Neuron (in vitro differentiated cells): ENCODE data around the gene NUDT6.
"Not testable (repeated sequence)": the region's sequence is repeated elsewhere in the genome, so short reads cannot be mapped to it uniquely, and the experiment has no call there.

Experiments
- H2AFZ ChIP-seq: one replicate; pipeline ENCODE4 v1.6.1; 2013; ENCODE audit warnings: low read depth, mild to moderate bottlenecking, inconsistent platforms, low read length, moderate library complexity
- H3K27me3 ChIP-seq: one replicate; pipeline ENCODE4 v1.6.1; 2013; ENCODE audit warnings: low read length; ENCODE audit not compliant: insufficient read depth
- H3K36me3 ChIP-seq: one replicate; pipeline ENCODE4 v1.6.1; 2013; ENCODE audit warnings: low read length; ENCODE audit not compliant: insufficient read depth
- H3K4me1 ChIP-seq: one replicate; pipeline ENCODE4 v1.6.1; 2013; ENCODE audit warnings: low read length; ENCODE audit not compliant: insufficient read depth
- H3K4me3 ChIP-seq: 2 replicates; pipeline ENCODE4 v1.5.1; 2013; ENCODE audit warnings: mild to moderate bottlenecking, low read length, moderate library complexity
- H3K9me3 ChIP-seq: one replicate; pipeline ENCODE4 v1.6.1; 2013; ENCODE audit warnings: low read length

Gene NUDT6

DNA sequence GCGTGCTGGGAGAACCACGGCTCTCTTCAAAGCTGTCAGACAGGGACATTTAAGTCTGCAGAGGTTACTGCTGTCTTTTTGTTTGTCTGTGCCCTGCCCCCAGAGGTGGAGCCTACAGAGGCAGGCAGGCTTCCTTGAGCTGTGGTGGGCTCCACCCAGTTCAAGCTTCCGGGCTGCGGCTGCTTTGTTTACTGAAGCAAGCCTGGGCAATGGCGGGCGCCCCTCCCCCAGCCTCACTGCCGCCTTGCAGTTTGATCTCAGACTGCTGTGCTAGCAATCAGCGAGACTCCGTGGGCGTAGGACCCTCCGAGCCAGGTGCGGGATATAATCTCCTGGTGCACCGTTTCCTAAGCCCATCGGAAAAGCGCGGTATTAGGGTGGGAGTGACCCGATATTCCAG is 22.7 kb upstream of the NUDT6 start:
- not testable (repeated sequence) for H3K4me3 ChIP-seq, H3K27me3 ChIP-seq, H3K4me1 ChIP-seq, H2AFZ ChIP-seq, H3K9me3 ChIP-seq
- H3K36me3 ChIP-seq, result peaks cover 27% of the 10 kb centered on the region

- Histone ChIP-seq H3K9me3 (no peaks in the 10 kb centered on the region), H3K36me3 (peaks cover 51% of the 10 kb centered on the region), H2AFZ (no peak overlapping the region), H3K27me3 (no peaks in the 10 kb centered on the region), H3K4me3 (no peak overlapping the region), H3K4me1 (no peaks in the 10 kb centered on the region)
These were observed 10.4 kb upstream of the NUDT6 start for GRCh38 chr4:122932763-122933162.

- H3K27me3 ChIP-seq, result no peaks in the 10 kb centered on the region
- H3K4me3 ChIP-seq, result no peak overlapping the region
- H3K36me3 ChIP-seq, result peaks cover 45% of the 10 kb centered on the region
- no peaks in the 10 kb centered on the region for H3K4me1 ChIP-seq
- H3K9me3 ChIP-seq, result no peaks in the 10 kb centered on the region
- H2AFZ ChIP-seq, result no peak overlapping the region
These were observed 8.5 kb upstream of the NUDT6 start for GRCh38 chr4:122930862-122931261.

- Histone ChIP-seq H3K36me3 (peaks cover 29% of the 10 kb centered on the region), H2AFZ (no peak overlapping the region), H3K27me3 (no peaks in the 10 kb centered on the region), H3K9me3 (no peaks in the 10 kb centered on the region), H3K4me3 (no peak overlapping the region), H3K4me1 (peaks cover 6% of the 10 kb centered on the region)
These were observed 6.5 kb upstream of the NUDT6 start for GRCh38 chr4:122928930-122929329.

DNA sequence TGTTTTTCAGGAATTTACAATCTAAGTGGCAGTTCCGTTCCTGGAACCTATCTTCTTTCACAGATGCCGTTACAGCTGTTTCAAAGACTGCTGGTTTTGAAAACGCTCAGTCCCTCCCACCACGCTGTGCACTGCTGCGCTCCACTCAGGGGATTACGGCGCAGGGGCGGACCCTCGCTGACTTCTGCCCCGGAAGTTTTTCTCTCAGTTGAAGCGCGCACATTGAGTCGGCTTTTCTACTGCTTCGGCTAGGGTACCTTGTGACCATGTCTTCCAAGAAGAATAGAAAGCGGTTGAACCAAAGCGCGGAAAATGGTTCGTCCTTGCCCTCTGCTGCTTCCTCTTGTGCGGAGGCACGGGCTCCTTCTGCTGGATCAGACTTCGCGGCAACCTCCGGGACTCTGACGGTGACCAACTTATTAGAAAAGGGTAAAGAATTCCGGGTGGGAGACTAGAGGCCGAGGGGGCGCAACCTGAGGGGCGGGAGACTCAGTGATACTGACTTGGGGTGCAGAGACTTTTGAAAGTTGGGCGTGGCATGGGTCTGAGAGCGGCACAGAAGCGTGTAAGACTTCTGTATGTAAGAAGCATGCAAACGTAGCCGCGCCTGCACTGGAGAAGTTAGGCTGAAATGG is 597 bp upstream of the NUDT6 start:
- Histone ChIP-seq H3K27me3 (no peaks in the 10 kb centered on the region), H2AFZ (peak overlapping the region; percentile 96), H3K9me3 (no peaks in the 10 kb centered on the region), H3K4me3 (peak overlapping the region; percentile 91), H3K4me1 (peaks cover 10% of the 10 kb centered on the region), H3K36me3 (peaks cover 4% of the 10 kb centered on the region)

GRCh38 chr4:122921300-122921699 is 1.1 kb downstream of the NUDT6 start:
- Histone ChIP-seq H3K4me1 (peaks cover 10% of the 10 kb centered on the region), H3K36me3 (no peaks in the 10 kb centered on the region), H3K4me3 (peak overlapping the region; percentile 91), H3K9me3 (no peaks in the 10 kb centered on the region), H3K27me3 (no peaks in the 10 kb centered on the region), H2AFZ (peak overlapping the region; percentile 96)

DNA sequence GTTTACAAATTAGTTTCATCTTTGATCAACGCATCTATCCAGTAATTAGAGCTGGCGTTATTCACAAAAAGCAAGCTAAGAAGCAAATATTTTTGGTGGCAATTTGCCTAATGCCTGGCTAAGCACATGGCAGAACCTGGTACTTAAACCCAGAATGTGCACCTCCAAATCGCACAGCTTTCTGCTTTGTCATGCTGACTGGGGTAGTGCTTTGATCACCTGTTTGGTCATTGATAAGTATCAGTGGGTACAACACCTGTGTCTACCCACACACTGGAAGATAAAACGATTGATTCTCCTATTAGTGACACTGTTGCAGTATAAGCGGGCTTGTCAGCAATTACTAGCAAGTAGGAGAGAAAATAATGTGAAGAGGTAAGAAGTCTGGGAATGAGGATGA is 1.9 kb downstream of the NUDT6 start:
- Histone ChIP-seq H2AFZ (no peak overlapping the region), H3K4me3 (no peak overlapping the region), H3K27me3 (no peaks in the 10 kb centered on the region), H3K36me3 (no peaks in the 10 kb centered on the region), H3K4me1 (peaks cover 10% of the 10 kb centered on the region), H3K9me3 (no peaks in the 10 kb centered on the region)

DNA sequence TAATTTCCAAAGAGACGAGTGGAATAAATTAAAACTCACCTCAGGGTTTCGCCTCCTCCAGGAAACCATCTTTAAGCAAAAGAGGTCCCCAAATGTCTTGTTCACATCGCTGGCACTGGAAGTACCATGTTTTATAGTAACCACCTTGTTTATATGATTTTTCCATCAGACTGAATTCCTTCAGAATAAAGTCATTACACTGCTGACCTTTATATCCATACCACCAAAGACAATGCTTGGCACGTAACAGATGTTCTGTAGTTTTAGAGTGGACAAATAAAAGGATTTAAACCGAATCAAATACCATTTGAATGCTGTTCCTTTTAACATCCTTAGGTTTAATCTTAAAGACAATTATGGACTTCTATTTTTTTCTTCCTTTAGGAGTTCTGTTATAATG is 4.7 kb downstream of the NUDT6 start:
- no peaks in the 10 kb centered on the region for H3K9me3 ChIP-seq
- H3K36me3 ChIP-seq, result peaks cover 2% of the 10 kb centered on the region
- no peak overlapping the region for H2AFZ ChIP-seq
- no peak overlapping the region for H3K4me3 ChIP-seq
- no peaks in the 10 kb centered on the region for H3K4me1 ChIP-seq
- no peaks in the 10 kb centered on the region for H3K27me3 ChIP-seq

- Histone ChIP-seq H3K4me1 (no peaks in the 10 kb centered on the region), H3K9me3 (no peaks in the 10 kb centered on the region), H3K4me3 (no peak overlapping the region), H2AFZ (no peak overlapping the region), H3K36me3 (peaks cover 6% of the 10 kb centered on the region), H3K27me3 (no peaks in the 10 kb centered on the region)
These were observed 7.5 kb downstream of the NUDT6 start for GRCh38 chr4:122914938-122915337.

- no peak overlapping the region for H3K4me3 ChIP-seq
- no peaks in the 10 kb centered on the region for H3K9me3 ChIP-seq
- H3K36me3 ChIP-seq, result peaks cover 8% of the 10 kb centered on the region
- H3K27me3 ChIP-seq, result no peaks in the 10 kb centered on the region
- H3K4me1 ChIP-seq, result no peaks in the 10 kb centered on the region
- no peak overlapping the region for H2AFZ ChIP-seq
These were observed 8.0 kb downstream of the NUDT6 start for GRCh38 chr4:122914292-122914904.

GRCh38 chr4:122912810-122913575 is 9.4 kb downstream of the NUDT6 start:
- Histone ChIP-seq H3K9me3 (no peaks in the 10 kb centered on the region), H3K4me3 (no peak overlapping the region), H3K4me1 (no peaks in the 10 kb centered on the region), H2AFZ (no peak overlapping the region), H3K27me3 (no peaks in the 10 kb centered on the region), H3K36me3 (peaks cover 8% of the 10 kb centered on the region)

DNA sequence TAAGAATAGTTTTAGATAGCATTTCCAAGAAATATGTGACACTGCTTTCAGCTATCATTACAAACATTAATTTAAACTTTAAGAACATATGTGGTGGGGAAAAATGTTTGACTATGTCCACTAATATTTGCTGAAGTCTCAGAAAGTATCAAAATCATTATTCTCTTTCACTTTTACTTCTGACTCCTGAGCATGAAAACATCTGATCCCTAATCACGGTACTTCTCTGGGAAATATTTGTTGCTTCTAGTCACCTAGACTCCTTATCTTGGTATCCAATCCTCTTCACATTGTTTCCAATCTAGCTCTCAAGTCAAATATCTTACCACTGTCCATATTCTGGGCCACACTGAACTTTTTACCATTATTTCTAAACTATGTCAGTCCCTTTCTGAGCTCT is 10.8 kb downstream of the NUDT6 start:
- Histone ChIP-seq H3K9me3 (no peaks in the 10 kb centered on the region), H3K4me1 (no peaks in the 10 kb centered on the region), H3K27me3 (no peaks in the 10 kb centered on the region), H2AFZ (no peak overlapping the region), H3K36me3 (peaks cover 8% of the 10 kb centered on the region), H3K4me3 (no peak overlapping the region)

GRCh38 chr4:122909683-122910082 is 12.7 kb downstream of the NUDT6 start:
- Histone ChIP-seq H3K9me3 (no peaks in the 10 kb centered on the region), H2AFZ (no peak overlapping the region), H3K4me1 (no peaks in the 10 kb centered on the region), H3K27me3 (no peaks in the 10 kb centered on the region), H3K36me3 (peaks cover 9% of the 10 kb centered on the region), H3K4me3 (no peak overlapping the region)
